HepG2 (cell line): ENCODE measurements around the gene ZNF48. TPM values are rescaled to one million over a fixed set of nuclear protein-coding genes. Genes with fewer than 3 reads are reported as not detected.

Experiments used
- FOXO4 ChIP-seq: sonication (generic); formaldehyde crosslinking; conservative IDR thresholded peaks from 2 replicates; pipeline ENCODE4 v1.8.1; 2023; ENCODE audit warnings: missing genetic modification reagents
- JARID2 ChIP-seq: sonication (generic); formaldehyde crosslinking; IDR thresholded peaks from 2 replicates; pipeline ENCODE4 v1.8.1; 2023; ENCODE audit warnings: missing genetic modification reagents, inconsistent platforms; ENCODE audit not compliant: insufficient replicate concordance
- KMT2A ChIP-seq: sonication (generic); formaldehyde crosslinking; IDR thresholded peaks from 2 replicates; pipeline ENCODE4 v1.4.0; 2020; ENCODE audit warnings: missing genetic modification reagents
- LCORL ChIP-seq, 2 experiments: fragments of 450-650 bp in 1 of 2; sonication (generic) in 1 of 2; formaldehyde crosslinking in 1 of 2; IDR thresholded peaks; 2 replicates each; pipeline versions ENCODE4 v1.5.0 to v1.6.1; 2017 to 2020; ENCODE audit warnings: antibody characterized with exemption in 1 of 2, missing genetic modification reagents in 1 of 2
- PCBP1 ChIP-seq: fragments of 200-400 bp; formaldehyde crosslinking; IDR thresholded peaks from 2 replicates; pipeline ENCODE4 v1.6.1; 2017; ENCODE audit warnings: mild to moderate bottlenecking, low read depth, low read length, borderline replicate concordance
- POLR2A ChIP-seq, 2 experiments: IDR thresholded peaks; 2 replicates each; pipeline ENCODE4 v1.6.1; 2011; ENCODE audit warnings: low read depth in 2 of 2, low read length in 2 of 2, mild to moderate bottlenecking in 1 of 2, moderate library complexity in 1 of 2; ENCODE audit not compliant: insufficient read depth in 1 of 2
- RELA ChIP-seq: sonication (generic); formaldehyde crosslinking; IDR thresholded peaks from 2 replicates; pipeline ENCODE4 v1.4.0; 2020; ENCODE audit warnings: missing genetic modification reagents
- SOX6 ChIP-seq, 2 experiments: fragments of 450-650 bp in 1 of 2; sonication (generic) in 1 of 2; formaldehyde crosslinking in 1 of 2; IDR thresholded peaks; 2 replicates each; pipeline versions ENCODE4 v1.4.0 to v1.6.1; 2017 to 2020; ENCODE audit warnings: antibody characterized with exemption in 1 of 2, mild to moderate bottlenecking in 1 of 2, missing genetic modification reagents in 1 of 2
- TARDBP ChIP-seq: sonication (generic); formaldehyde crosslinking; IDR thresholded peaks from 2 replicates; pipeline ENCODE4 v1.8.0; 2022; ENCODE audit warnings: mild to moderate bottlenecking, missing genetic modification reagents
- TRIM24 ChIP-seq: sonication (generic); formaldehyde crosslinking; IDR thresholded peaks from 2 replicates; pipeline ENCODE4 v1.8.0; 2022; ENCODE audit warnings: mild to moderate bottlenecking, missing genetic modification reagents
- ZFAT ChIP-seq: sonication (generic); formaldehyde crosslinking; conservative IDR thresholded peaks from 2 replicates; pipeline ENCODE4 v1.8.1; 2023; ENCODE audit warnings: missing genetic modification reagents, inconsistent platforms
- ZNF280D ChIP-seq: sonication (generic); formaldehyde crosslinking; IDR thresholded peaks from 2 replicates; pipeline ENCODE4 v1.5.1; 2020; ENCODE audit warnings: mild to moderate bottlenecking, missing genetic modification reagents
- ZNF430 ChIP-seq: sonication (generic); formaldehyde crosslinking; IDR thresholded peaks from 2 replicates; pipeline ENCODE4 v1.9.0; 2021; ENCODE audit warnings: mild to moderate bottlenecking, missing genetic modification reagents
- ZNF646 ChIP-seq: sonication (generic); formaldehyde crosslinking; IDR thresholded peaks from 2 replicates; pipeline ENCODE4 v1.9.0; 2021; ENCODE audit warnings: mild to moderate bottlenecking, missing genetic modification reagents
- ZSCAN5A ChIP-seq: sonication (generic); formaldehyde crosslinking; IDR thresholded peaks from 2 replicates; pipeline ENCODE4 v1.8.0; 2022; ENCODE audit warnings: mild to moderate bottlenecking, missing genetic modification reagents, borderline replicate concordance
- polyA plus RNA-seq, 8 experiments: library from polyadenylated mRNA; depleted of rRNA in 3 of 8; stranded (reverse) in 7 of 8; unstranded in 1 of 8; fragments of >200 nt; fragmentation: Illumina TruSeq in 4 of 8; extraction: Trizol in 4 of 8; gene quantifications; 2 replicates each; pipeline versions ENCODE4 v1.2.1 to v1.2.3, GENCODE V29; 2011 to 2016; ENCODE audit warnings: low read depth in 4 of 8, missing spikeins in 1 of 8, mixed read lengths in 1 of 8; ENCODE audit not compliant: insufficient read depth in 1 of 8
- total RNA-seq, 5 experiments: library from RNA; depleted of rRNA; stranded (reverse); fragments of >200 nt; fragmentation: Illumina TruSeq; extraction: Trizol; gene quantifications; 2 replicates each; pipeline ENCODE4 v1.2.3, GENCODE V29; 2016; ENCODE audit warnings: low read depth in 1 of 5

Gene ZNF48
- total and polyA plus RNA-seq, 2 of the 13 experiments (the other 11 are each of a cell fraction or from before 2014, with no cell fraction given): 9.9 to 12.3 TPM

- no peak for TF ChIP-seq FOXO4 (CRISPR knock-in tag)
- no peak for TF ChIP-seq SOX6 (IDR thresholded peaks at IDR 0.05)
- TF ChIP-seq SOX6 (CRISPR knock-in tag; IDR thresholded peaks at IDR 0.05): peak; percentile 72
- TF ChIP-seq PCBP1: peak; percentile 92
- TF ChIP-seq POLR2A (IDR thresholded peaks at IDR 0.05; ENCODE audit: insufficient read depth in 1 of 2, low read depth in 2 of 2, low read length in 2 of 2): peak; percentile 26 to 78; a peak in 3 of 4 replicates
- no peak; the same call in 1 of the 2 replicates for TF ChIP-seq ZSCAN5A (CRISPR knock-in tag)
- TF ChIP-seq KMT2A (CRISPR knock-in tag): 0 out of 2 replicates have a peak, but pooled peaks have one; percentile 73
- peak; percentile 82; the same call in 1 of the 2 replicates for TF ChIP-seq ZNF430 (CRISPR knock-in tag)
- no peak for TF ChIP-seq ZNF646 (CRISPR knock-in tag)
- TF ChIP-seq LCORL (IDR thresholded peaks at IDR 0.05): peak; percentile 47; the same call in 1 of the 2 replicates
- peak; percentile 74; the same call in 1 of the 2 replicates for TF ChIP-seq LCORL (CRISPR knock-in tag; IDR thresholded peaks at IDR 0.05)
- TF ChIP-seq RELA (CRISPR knock-in tag): peak; percentile 50; the same call in 1 of the 2 replicates
- no peak for TF ChIP-seq TRIM24 (CRISPR knock-in tag)
- no peak for TF ChIP-seq ZFAT (CRISPR knock-in tag)
- TF ChIP-seq TARDBP: peak; percentile 82
- TF ChIP-seq ZNF280D (CRISPR knock-in tag): peak; percentile 38; the same call in 1 of the 2 replicates
- peak; percentile 64 for TF ChIP-seq JARID2 (CRISPR knock-in tag)
Observed at GRCh38 chr16:30429678-30430427, 34.6 kb downstream of the ZNF48 start, which contains the start of gene DCTPP1 (continued).
